HepG2 (cell line): ENCODE measurements around the gene HTR1D. TPM values are rescaled to one million over a fixed set of nuclear protein-coding genes. Genes with fewer than 3 reads are reported as not detected.

Experiments
- AGO2 ChIP-seq: fragments of 200-400 bp; formaldehyde crosslinking; optimal IDR thresholded peaks from 2 replicates; pipeline ENCODE3; 2017; ENCODE audit warnings: mild to moderate bottlenecking, low read depth, low read length, moderate library complexity
- CHD4 ChIP-seq: fragments of 200-600 bp; sonication (generic); IDR thresholded peaks from 2 replicates; pipeline ENCODE4 v1.7.0; 2017; ENCODE audit warnings: mild to moderate bottlenecking, low read length, borderline replicate concordance
- GZF1 ChIP-seq: sonication (generic); formaldehyde crosslinking; IDR thresholded peaks from 2 replicates; pipeline ENCODE4 v1.5.1; 2020; ENCODE audit warnings: mild to moderate bottlenecking, missing genetic modification reagents
- HOXA7 ChIP-seq: sonication (generic); formaldehyde crosslinking; IDR thresholded peaks from 2 replicates; pipeline ENCODE4 v1.8.1; 2022; ENCODE audit warnings: mild to moderate bottlenecking, missing genetic modification reagents, moderate library complexity
- KDM3A ChIP-seq: IDR thresholded peaks from 2 replicates; pipeline ENCODE4 v1.6.1; 2018; ENCODE audit warnings: low read depth, missing compliant biosample characterization
- NFATC3 ChIP-seq: sonication (generic); formaldehyde crosslinking; IDR thresholded peaks from 2 replicates; pipeline ENCODE4 v1.5.1; 2020; ENCODE audit warnings: mild to moderate bottlenecking, missing genetic modification reagents
- SALL1 ChIP-seq: sonication (generic); formaldehyde crosslinking; IDR thresholded peaks from 2 replicates; pipeline ENCODE4 v1.8.0; 2022; ENCODE audit warnings: mild to moderate bottlenecking, missing genetic modification reagents
- SIN3B ChIP-seq: fragments of 150-350 bp; IDR thresholded peaks from 2 replicates; pipeline ENCODE4 v1.6.1; 2014; ENCODE audit warnings: low read length
- STAG1 ChIP-seq: sonication (generic); formaldehyde crosslinking; IDR thresholded peaks from 2 replicates; pipeline ENCODE4 v1.4.0; 2020; ENCODE audit warnings: missing genetic modification reagents
- ZNF354B ChIP-seq: sonication (generic); formaldehyde crosslinking; IDR thresholded peaks from 2 replicates; pipeline ENCODE4 v1.8.0; 2022; ENCODE audit warnings: mild to moderate bottlenecking, missing genetic modification reagents
- ZNF709 ChIP-seq: sonication (generic); formaldehyde crosslinking; IDR thresholded peaks from 2 replicates; pipeline ENCODE4 v1.5.0; 2020; ENCODE audit warnings: mild to moderate bottlenecking, missing genetic modification reagents
- polyA plus RNA-seq, 8 experiments: library from polyadenylated mRNA; depleted of rRNA in 3 of 8; stranded (reverse) in 7 of 8; unstranded in 1 of 8; fragments of >200 nt; fragmentation: Illumina TruSeq in 4 of 8; extraction: Trizol in 4 of 8; gene quantifications; 2 replicates each; pipeline versions ENCODE4 v1.2.1 to v1.2.3, GENCODE V29; 2011 to 2016; ENCODE audit warnings: low read depth in 4 of 8, missing spikeins in 1 of 8, mixed read lengths in 1 of 8; ENCODE audit not compliant: insufficient read depth in 1 of 8
- total RNA-seq, 5 experiments: library from RNA; depleted of rRNA; stranded (reverse); fragments of >200 nt; fragmentation: Illumina TruSeq; extraction: Trizol; gene quantifications; 2 replicates each; pipeline ENCODE4 v1.2.3, GENCODE V29; 2016; ENCODE audit warnings: low read depth in 1 of 5
- TF ChIP-seq, protein P1 (sequence below): sonication (generic); formaldehyde crosslinking; IDR thresholded peaks from 2 replicates; pipeline ENCODE4 v1.4.0; 2020; ENCODE audit warnings: missing genetic modification reagents, mild to moderate bottlenecking, borderline replicate concordance
- TF ChIP-seq, protein P2 (sequence below): IDR thresholded peaks from 2 replicates; pipeline ENCODE4 v1.6.1; 2016; ENCODE audit warnings: missing compliant biosample characterization, missing genetic modification reagents, borderline replicate concordance
- TF ChIP-seq, protein P3 (sequence below): sonication (generic); formaldehyde crosslinking; IDR thresholded peaks from 2 replicates; pipeline ENCODE4 v1.8.0; 2023; ENCODE audit warnings: mild to moderate bottlenecking, missing genetic modification reagents
- TF ChIP-seq, protein P4 (sequence below): sonication (generic); formaldehyde crosslinking; conservative IDR thresholded peaks from 2 replicates; pipeline ENCODE4 v1.4.0; 2020; ENCODE audit warnings: missing genetic modification reagents
- TF ChIP-seq, protein P5 (sequence below): sonication (generic); formaldehyde crosslinking; IDR thresholded peaks from 2 replicates; pipeline ENCODE4 v1.5.0; 2020; ENCODE audit warnings: mild to moderate bottlenecking, missing genetic modification reagents, moderate library complexity
- TF ChIP-seq, protein P6 (sequence below): sonication (generic); formaldehyde crosslinking; IDR thresholded peaks from 2 replicates; pipeline ENCODE4 v1.5.1; 2020; ENCODE audit warnings: mild to moderate bottlenecking, missing genetic modification reagents

Gene HTR1D
- total and polyA plus RNA-seq, 2 of the 13 experiments (the other 11 are each of a cell fraction or from before 2014, with no cell fraction given): 0.04 to 0.07 TPM

DNA sequence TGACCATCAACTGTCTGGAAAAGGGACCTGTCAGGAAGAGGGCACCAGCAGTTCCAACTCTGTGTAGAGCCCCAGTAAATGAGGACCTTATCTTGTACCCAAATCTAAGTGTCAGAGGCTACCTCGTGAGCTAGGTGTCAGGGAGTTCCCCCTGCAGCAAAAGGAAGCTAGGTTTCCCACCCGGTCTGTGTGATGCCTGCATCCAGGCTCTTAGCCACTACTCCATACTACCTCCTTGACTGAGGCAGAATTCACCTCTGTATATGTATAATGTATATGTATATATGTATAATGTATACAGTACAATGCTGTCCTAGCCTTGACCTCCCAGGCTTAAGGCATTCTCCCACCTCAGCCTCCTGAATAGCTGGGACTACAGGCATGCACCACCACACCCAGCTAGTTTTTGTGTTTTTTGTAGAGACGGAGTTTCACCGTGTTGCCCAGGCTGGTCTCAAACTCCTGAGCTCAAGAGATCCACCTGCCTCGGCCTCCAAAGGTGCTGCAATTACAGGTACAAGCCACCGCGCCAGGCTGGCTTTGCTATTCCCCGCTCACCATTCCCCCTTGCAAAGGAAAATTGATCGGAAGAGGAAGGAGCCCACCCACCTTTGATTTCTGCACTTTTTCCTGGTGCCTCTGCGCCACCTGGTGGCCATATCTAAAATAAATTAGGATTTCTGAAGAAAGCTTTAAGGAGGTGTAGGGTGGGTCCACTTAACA is 32.9 kb downstream of the HTR1D start (continued):
- TF ChIP-seq CHD4 (no peak), KDM3A (CRISPR knock-in tag) (no peak), NFATC3 (no peak), ZNF709 (CRISPR knock-in tag) (no peak), ZNF354B (CRISPR knock-in tag) (no peak), HOXA7 (CRISPR knock-in tag) (no peak), AGO2 (no peak), SIN3B (no peak), STAG1 (CRISPR knock-in tag) (peak; percentile 93), SALL1 (CRISPR knock-in tag) (peak; percentile 46; the same call in 1 of the 2 replicates), GZF1 (no peak)
- TF ChIP-seq, protein P1, sequence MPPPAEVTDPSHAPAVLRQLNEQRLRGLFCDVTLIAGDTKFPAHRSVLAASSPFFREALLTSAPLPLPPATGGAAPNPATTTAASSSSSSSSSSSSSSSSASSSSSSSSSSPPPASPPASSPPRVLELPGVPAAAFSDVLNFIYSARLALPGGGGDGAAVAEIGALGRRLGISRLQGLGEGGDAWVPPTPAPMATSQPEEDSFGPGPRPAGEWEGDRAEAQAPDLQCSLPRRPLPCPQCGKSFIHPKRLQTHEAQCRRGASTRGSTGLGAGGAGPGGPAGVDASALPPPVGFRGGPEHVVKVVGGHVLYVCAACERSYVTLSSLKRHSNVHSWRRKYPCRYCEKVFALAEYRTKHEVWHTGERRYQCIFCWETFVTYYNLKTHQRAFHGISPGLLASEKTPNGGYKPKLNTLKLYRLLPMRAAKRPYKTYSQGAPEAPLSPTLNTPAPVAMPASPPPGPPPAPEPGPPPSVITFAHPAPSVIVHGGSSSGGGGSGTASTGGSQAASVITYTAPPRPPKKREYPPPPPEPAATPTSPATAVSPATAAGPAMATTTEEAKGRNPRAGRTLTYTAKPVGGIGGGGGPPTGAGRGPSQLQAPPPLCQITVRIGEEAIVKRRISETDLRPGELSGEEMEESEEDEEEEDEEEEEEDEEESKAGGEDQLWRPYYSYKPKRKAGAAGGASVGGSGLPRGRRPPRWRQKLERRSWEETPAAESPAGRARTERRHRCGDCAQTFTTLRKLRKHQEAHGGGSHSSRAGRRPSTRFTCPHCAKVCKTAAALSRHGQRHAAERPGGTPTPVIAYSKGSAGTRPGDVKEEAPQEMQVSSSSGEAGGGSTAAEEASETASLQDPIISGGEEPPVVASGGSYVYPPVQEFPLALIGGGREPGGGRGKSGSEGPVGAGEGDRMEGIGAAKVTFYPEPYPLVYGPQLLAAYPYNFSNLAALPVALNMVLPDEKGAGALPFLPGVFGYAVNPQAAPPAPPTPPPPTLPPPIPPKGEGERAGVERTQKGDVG (CRISPR knock-in tag): no peak
- TF ChIP-seq, protein P2, sequence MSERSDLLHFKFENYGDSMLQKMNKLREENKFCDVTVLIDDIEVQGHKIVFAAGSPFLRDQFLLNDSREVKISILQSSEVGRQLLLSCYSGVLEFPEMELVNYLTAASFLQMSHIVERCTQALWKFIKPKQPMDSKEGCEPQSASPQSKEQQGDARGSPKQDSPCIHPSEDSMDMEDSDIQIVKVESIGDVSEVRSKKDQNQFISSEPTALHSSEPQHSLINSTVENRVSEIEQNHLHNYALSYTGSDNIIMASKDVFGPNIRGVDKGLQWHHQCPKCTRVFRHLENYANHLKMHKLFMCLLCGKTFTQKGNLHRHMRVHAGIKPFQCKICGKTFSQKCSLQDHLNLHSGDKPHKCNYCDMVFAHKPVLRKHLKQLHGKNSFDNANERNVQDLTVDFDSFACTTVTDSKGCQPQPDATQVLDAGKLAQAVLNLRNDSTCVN (CRISPR knock-in tag): no peak
- TF ChIP-seq, protein P3, sequence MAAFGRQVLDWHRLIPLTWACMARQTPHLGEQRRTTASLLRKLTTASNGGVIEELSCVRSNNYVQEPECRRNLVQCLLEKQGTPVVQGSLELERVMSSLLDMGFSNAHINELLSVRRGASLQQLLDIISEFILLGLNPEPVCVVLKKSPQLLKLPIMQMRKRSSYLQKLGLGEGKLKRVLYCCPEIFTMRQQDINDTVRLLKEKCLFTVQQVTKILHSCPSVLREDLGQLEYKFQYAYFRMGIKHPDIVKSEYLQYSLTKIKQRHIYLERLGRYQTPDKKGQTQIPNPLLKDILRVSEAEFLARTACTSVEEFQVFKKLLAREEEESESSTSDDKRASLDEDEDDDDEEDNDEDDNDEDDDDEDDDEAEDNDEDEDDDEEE (CRISPR knock-in tag): no peak
- TF ChIP-seq, protein P4, sequence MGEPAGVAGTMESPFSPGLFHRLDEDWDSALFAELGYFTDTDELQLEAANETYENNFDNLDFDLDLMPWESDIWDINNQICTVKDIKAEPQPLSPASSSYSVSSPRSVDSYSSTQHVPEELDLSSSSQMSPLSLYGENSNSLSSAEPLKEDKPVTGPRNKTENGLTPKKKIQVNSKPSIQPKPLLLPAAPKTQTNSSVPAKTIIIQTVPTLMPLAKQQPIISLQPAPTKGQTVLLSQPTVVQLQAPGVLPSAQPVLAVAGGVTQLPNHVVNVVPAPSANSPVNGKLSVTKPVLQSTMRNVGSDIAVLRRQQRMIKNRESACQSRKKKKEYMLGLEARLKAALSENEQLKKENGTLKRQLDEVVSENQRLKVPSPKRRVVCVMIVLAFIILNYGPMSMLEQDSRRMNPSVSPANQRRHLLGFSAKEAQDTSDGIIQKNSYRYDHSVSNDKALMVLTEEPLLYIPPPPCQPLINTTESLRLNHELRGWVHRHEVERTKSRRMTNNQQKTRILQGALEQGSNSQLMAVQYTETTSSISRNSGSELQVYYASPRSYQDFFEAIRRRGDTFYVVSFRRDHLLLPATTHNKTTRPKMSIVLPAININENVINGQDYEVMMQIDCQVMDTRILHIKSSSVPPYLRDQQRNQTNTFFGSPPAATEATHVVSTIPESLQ (CRISPR knock-in tag): no peak
- TF ChIP-seq, protein P5, sequence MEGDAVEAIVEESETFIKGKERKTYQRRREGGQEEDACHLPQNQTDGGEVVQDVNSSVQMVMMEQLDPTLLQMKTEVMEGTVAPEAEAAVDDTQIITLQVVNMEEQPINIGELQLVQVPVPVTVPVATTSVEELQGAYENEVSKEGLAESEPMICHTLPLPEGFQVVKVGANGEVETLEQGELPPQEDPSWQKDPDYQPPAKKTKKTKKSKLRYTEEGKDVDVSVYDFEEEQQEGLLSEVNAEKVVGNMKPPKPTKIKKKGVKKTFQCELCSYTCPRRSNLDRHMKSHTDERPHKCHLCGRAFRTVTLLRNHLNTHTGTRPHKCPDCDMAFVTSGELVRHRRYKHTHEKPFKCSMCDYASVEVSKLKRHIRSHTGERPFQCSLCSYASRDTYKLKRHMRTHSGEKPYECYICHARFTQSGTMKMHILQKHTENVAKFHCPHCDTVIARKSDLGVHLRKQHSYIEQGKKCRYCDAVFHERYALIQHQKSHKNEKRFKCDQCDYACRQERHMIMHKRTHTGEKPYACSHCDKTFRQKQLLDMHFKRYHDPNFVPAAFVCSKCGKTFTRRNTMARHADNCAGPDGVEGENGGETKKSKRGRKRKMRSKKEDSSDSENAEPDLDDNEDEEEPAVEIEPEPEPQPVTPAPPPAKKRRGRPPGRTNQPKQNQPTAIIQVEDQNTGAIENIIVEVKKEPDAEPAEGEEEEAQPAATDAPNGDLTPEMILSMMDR (CRISPR knock-in tag): peak; percentile 83
- TF ChIP-seq, protein P6, sequence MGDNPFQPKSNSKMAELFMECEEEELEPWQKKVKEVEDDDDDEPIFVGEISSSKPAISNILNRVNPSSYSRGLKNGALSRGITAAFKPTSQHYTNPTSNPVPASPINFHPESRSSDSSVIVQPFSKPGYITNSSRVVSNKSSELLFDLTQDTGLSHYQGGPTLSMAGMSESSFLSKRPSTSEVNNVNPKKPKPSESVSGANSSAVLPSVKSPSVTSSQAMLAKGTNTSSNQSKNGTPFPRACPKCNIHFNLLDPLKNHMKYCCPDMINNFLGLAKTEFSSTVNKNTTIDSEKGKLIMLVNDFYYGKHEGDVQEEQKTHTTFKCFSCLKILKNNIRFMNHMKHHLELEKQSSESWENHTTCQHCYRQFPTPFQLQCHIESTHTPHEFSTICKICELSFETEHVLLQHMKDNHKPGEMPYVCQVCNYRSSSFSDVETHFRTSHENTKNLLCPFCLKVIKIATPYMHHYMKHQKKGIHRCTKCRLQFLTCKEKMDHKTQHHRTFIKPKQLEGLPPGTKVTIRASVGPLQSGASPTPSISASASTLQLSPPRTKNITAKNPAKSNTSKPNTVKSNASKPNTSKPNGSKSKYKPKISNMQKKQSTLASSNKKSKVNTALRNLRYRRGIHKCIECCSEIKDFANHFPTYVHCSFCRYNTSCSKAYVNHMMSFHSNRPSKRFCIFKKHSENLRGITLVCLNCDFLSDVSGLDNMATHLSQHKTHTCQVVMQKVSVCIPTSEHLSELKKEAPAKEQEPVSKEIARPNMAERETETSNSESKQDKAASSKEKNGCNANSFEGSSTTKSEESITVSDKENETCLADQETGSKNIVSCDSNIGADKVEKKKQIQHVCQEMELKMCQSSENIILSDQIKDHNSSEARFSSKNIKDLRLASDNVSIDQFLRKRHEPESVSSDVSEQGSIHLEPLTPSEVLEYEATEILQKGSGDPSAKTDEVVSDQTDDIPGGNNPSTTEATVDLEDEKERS (CRISPR knock-in tag): no peak
